ENCODE results near the gene TPO. TPM values are rescaled to one million over a fixed set of nuclear protein-coding genes. Genes with fewer than 3 reads are reported as not detected.

Gene TPO
- total RNA-seq, 2 donors from 2014 or later, result not detected

- peaks cover 32% of the 10 kb centered on the region for H3K27me3 Mint-ChIP-seq (ENCODE audit: insufficient read depth)
- H3K36me3 Mint-ChIP-seq (ENCODE audit: low read depth), result peaks cover 2% of the 10 kb centered on the region
- H3K27ac Mint-ChIP-seq, result no peak overlapping the region
- H3K4me1 Mint-ChIP-seq, result peaks cover 7% of the 10 kb centered on the region
- H3K4me3 ChIP-seq (ENCODE audit: low read length), result no peak overlapping the region
- H3K4me3 Mint-ChIP-seq, result no peak overlapping the region
- TF ChIP-seq CTCF (conservative IDR thresholded peaks at IDR 0.05), result no peak
- no peak overlapping the region for H3K9ac ChIP-seq (ENCODE audit: extremely low read depth, low read length, poor library complexity, severe bottlenecking)
- peak; percentile 44 for DNase-seq
- 89 to 92% methylated on average over 6 to 10 of the region's 10 CpGs for WGBS, 2 experiments (ENCODE audit: insufficient coverage in 1 of 2, insufficient read length in 1 of 2)
- H3K27ac ChIP-seq (ENCODE audit: low read depth, low read length), result no peak overlapping the region
- H3K9me3 Mint-ChIP-seq, result peaks cover 13% of the 10 kb centered on the region
- no peaks in the 10 kb centered on the region for H3K4me1 ChIP-seq (ENCODE audit: control insufficient read depth, insufficient read depth, low read length)
- H3K36me3 ChIP-seq (ENCODE audit: control insufficient read depth, insufficient read depth, low read length), result no peaks in the 10 kb centered on the region
- no peaks in the 10 kb centered on the region for H3K27me3 ChIP-seq (ENCODE audit: control insufficient read depth, insufficient read depth, low read length, poor library complexity, severe bottlenecking)
- no peaks in the 10 kb centered on the region for H3K9me3 ChIP-seq (ENCODE audit: control insufficient read depth, low read length)
Observed at GRCh38 chr2:1569879-1570450, 156.7 kb downstream of the TPO start.

- Histone ChIP-seq H3K9me3 (ENCODE audit: control insufficient read depth, low read length) (no peaks in the 10 kb centered on the region), H3K36me3 (ENCODE audit: control insufficient read depth, insufficient read depth, low read length) (no peaks in the 10 kb centered on the region), H3K4me1 (ENCODE audit: control insufficient read depth, insufficient read depth, low read length) (no peaks in the 10 kb centered on the region), H3K27ac (ENCODE audit: low read depth, low read length) (no peak overlapping the region), H3K27me3 (ENCODE audit: control insufficient read depth, insufficient read depth, low read length, poor library complexity, severe bottlenecking) (no peaks in the 10 kb centered on the region), H3K9ac (ENCODE audit: extremely low read depth, low read length, poor library complexity, severe bottlenecking) (no peak overlapping the region), H3K4me3 (ENCODE audit: low read length) (no peak overlapping the region)
- Mint-ChIP-seq H3K9me3 (peaks cover 13% of the 10 kb centered on the region), H3K27ac (no peak overlapping the region), H3K36me3 (ENCODE audit: low read depth) (peaks cover 2% of the 10 kb centered on the region), H3K27me3 (ENCODE audit: insufficient read depth) (peaks cover 39% of the 10 kb centered on the region), H3K4me3 (no peak overlapping the region), H3K4me1 (peaks cover 7% of the 10 kb centered on the region)
- 93 to 95% methylated on average over 8 to 17 of the region's 17 CpGs for WGBS, 2 experiments (ENCODE audit: insufficient coverage in 1 of 2, insufficient read length in 1 of 2)
- TF ChIP-seq CTCF (conservative IDR thresholded peaks at IDR 0.05), result no peak
- DNase-seq, result peak; percentile 28
Observed at GRCh38 chr2:1571477-1572417, 158.5 kb downstream of the TPO start.

GRCh38 chr2:1572638-1573037 lies 159.4 kb downstream of the TPO start:
- WGBS, 2 experiments (ENCODE audit: insufficient coverage in 1 of 2, insufficient read length in 1 of 2), result 88 to 94% methylated on average over 9 to 10 of the region's 10 CpGs
- H3K4me1 ChIP-seq (ENCODE audit: control insufficient read depth, insufficient read depth, low read length), result no peaks in the 10 kb centered on the region
- no peak overlapping the region for H3K27ac ChIP-seq (ENCODE audit: low read depth, low read length)
- peak; percentile 31 for DNase-seq
- Mint-ChIP-seq H3K4me1 (peaks cover 7% of the 10 kb centered on the region), H3K9me3 (peaks cover 6% of the 10 kb centered on the region), H3K27me3 (ENCODE audit: insufficient read depth) (peaks cover 39% of the 10 kb centered on the region), H3K36me3 (ENCODE audit: low read depth) (peaks cover 2% of the 10 kb centered on the region), H3K4me3 (no peak overlapping the region), H3K27ac (no peak overlapping the region)
- no peaks in the 10 kb centered on the region for H3K9me3 ChIP-seq (ENCODE audit: control insufficient read depth, low read length)
- no peak overlapping the region for H3K9ac ChIP-seq (ENCODE audit: extremely low read depth, low read length, poor library complexity, severe bottlenecking)
- H3K4me3 ChIP-seq (ENCODE audit: low read length), result no peak overlapping the region
- TF ChIP-seq CTCF (conservative IDR thresholded peaks at IDR 0.05), result no peak
- H3K36me3 ChIP-seq (ENCODE audit: control insufficient read depth, insufficient read depth, low read length), result no peaks in the 10 kb centered on the region
- H3K27me3 ChIP-seq (ENCODE audit: control insufficient read depth, insufficient read depth, low read length, poor library complexity, severe bottlenecking), result no peaks in the 10 kb centered on the region
